Tibial nerve (tissue), 4 donors: Measurements from ENCODE around the gene RPL23. TPM values are rescaled to one million over a fixed set of nuclear protein-coding genes. Genes with fewer than 3 reads are reported as not detected.

Source experiments
- DNase-seq, 2 donors: peaks; one replicate each; pipeline ENCODE4 v3.0.0-alpha.2; 2019; ENCODE audit warnings: low spot score in 2 of 2
- H3K27ac ChIP-seq, 4 donors: fragments of 200-600 bp; sonication (generic) in 3 of 4; one replicate each; pipeline ENCODE4 v1.5.1; 2017 to 2019; ENCODE audit warnings: mild to moderate bottlenecking in 1 of 4
- H3K27me3 ChIP-seq, 2 donors: fragments of 200-600 bp; sonication (generic) in 1 of 2; one replicate each; pipeline versions ENCODE4 v1.5.1 to v1.6.0; 2017 to 2019
- H3K36me3 ChIP-seq, 3 donors: fragments of 200-600 bp; sonication (generic); one replicate each; pipeline ENCODE4 v1.5.1; 2018 to 2019
- H3K4me1 ChIP-seq, 4 donors: fragments of 200-600 bp; sonication (generic) in 3 of 4; one replicate each; pipeline ENCODE4 v1.5.1; 2017 to 2019
- H3K4me3 ChIP-seq, 4 donors: fragments of 200-600 bp; sonication (generic) in 3 of 4; one replicate each; pipeline ENCODE4 v1.5.1; 2017 to 2019; ENCODE audit warnings: mild to moderate bottlenecking in 1 of 4, moderate library complexity in 1 of 4
- H3K9me3 ChIP-seq, 4 donors: fragments of 200-600 bp; sonication (generic) in 3 of 4; one replicate each; pipeline ENCODE4 v1.5.1; 2017 to 2019
- CTCF ChIP-seq, 5 experiments: fragments of 200-600 bp in 3 of 5; fragments of 450-650 bp in 2 of 5; sonication (generic) in 3 of 5; IDR thresholded peaks; one replicate each; pipeline ENCODE4 v1.5.1; 2016 to 2019; ENCODE audit warnings: antibody characterized with exemption in 5 of 5, mild to moderate bottlenecking in 3 of 5, moderate library complexity in 2 of 5
- EP300 ChIP-seq, 2 donors: sonication (generic); formaldehyde crosslinking; IDR thresholded peaks; one replicate each; pipeline ENCODE4 v1.6.1; 2017; ENCODE audit warnings: antibody characterized with exemption in 2 of 2, mild to moderate bottlenecking in 1 of 2
- POLR2A ChIP-seq, 2 donors: fragments of 450-650 bp; IDR thresholded peaks; one replicate each; pipeline ENCODE4 v1.6.1; 2017; ENCODE audit warnings: antibody characterized with exemption in 2 of 2, mild to moderate bottlenecking in 2 of 2, moderate library complexity in 2 of 2
- WGBS, 2 donors: methylation state at CpG; one replicate each; pipeline ENCODE4 v1.1.5; 2018; 5-methylcytosine and 5-hydroxymethylcytosine counted together
- total RNA-seq, 4 donors: library from RNA; depleted of rRNA; stranded (reverse); fragments of >200 nt; gene quantifications; one replicate each; pipeline ENCODE4 v1.1.0, GENCODE V29; 2016

RPL23 gene
- total RNA-seq, 4 donors from 2014 or later = 1,112 to 1,642 (median 1,331) TPM

- Histone ChIP-seq H3K27me3 (no peaks in the 10 kb centered on the region), H3K9me3 (no peaks in the 10 kb centered on the region), H3K27ac (peak overlapping the region; percentile 89 to 97 (median 92)), H3K36me3 (no peaks in the 10 kb centered on the region), H3K4me1 (peaks cover 0 to 71% (median 48%) of the 10 kb centered on the region in 4 donors), H3K4me3 (peak overlapping the region; percentile 68 to 97 (median 93))
- TF ChIP-seq POLR2A (IDR thresholded peaks at IDR 0.05) (no peak), CTCF (IDR thresholded peaks at IDR 0.05) (peak in 1 of 5 experiments; percentile 12), EP300 (IDR thresholded peaks at IDR 0.05) (peak in 1 of 2 donors; percentile 76)
- 15% methylated on average over 11 of the region's 11 CpGs for WGBS, 2 donors
- peak; percentile 50 to 77 for DNase-seq
Observed at GRCh38 chr17:38871247-38872015, 17.9 kb upstream of the RPL23 start.

- Histone ChIP-seq H3K36me3 (no peaks in the 10 kb centered on the region), H3K9me3 (no peaks in the 10 kb centered on the region), H3K27me3 (no peaks in the 10 kb centered on the region), H3K27ac (peak overlapping the region; percentile 89 to 97 (median 92)), H3K4me1 (peaks cover 0 to 62% (median 43%) of the 10 kb centered on the region in 4 donors), H3K4me3 (peak overlapping the region; percentile 68 to 97 (median 93))
- TF ChIP-seq CTCF (IDR thresholded peaks at IDR 0.05) (no peak), POLR2A (IDR thresholded peaks at IDR 0.05) (no peak)
- WGBS, 2 donors = 1% methylated on average over 27 to 40 of the region's 56 CpGs
- peak; percentile 74 to 75 for DNase-seq
Observed at GRCh38 chr17:38870259-38871165, 17.0 kb upstream of the RPL23 start.

- 0 to 1% methylated on average over 16 to 47 of the region's 73 CpGs for WGBS, 2 donors
- peak within 1 kb of the TSS; percentile 68 to 97 (median 93) for H3K4me3 ChIP-seq
- TF ChIP-seq EP300 (IDR thresholded peaks at IDR 0.05) (peak; percentile 9 to 99), POLR2A (IDR thresholded peaks at IDR 0.05) (peak; percentile 96 to 97), CTCF (IDR thresholded peaks at IDR 0.05) (peak in 2 of 5 experiments; percentile 17 to 30)
- H3K27me3 ChIP-seq = no peaks in the 10 kb centered on the region
- peaks cover 0 to 54% (median 35%) of the 10 kb centered on the region in 4 donors for H3K4me1 ChIP-seq
- DNase-seq = peak; percentile 85
- no peaks in the 10 kb centered on the region for H3K36me3 ChIP-seq
- peak within 1 kb of the TSS; percentile 89 to 97 (median 92) for H3K27ac ChIP-seq
- H3K9me3 ChIP-seq = no peaks in the 10 kb centered on the region
Observed at GRCh38 chr17:38869526-38870258, 16.2 kb upstream of the RPL23 start, which contains the start of gene LASP1. LASP1 (plus strand) TSS chr17:38870058; CDS start chr17:38870190, 132 bp downstream.

- Histone ChIP-seq H3K27me3 (no peaks in the 10 kb centered on the region), H3K4me3 (peak overlapping the region; percentile 68 to 97 (median 93)), H3K36me3 (no peaks in the 10 kb centered on the region), H3K27ac (peak overlapping the region; percentile 89 to 97 (median 92)), H3K9me3 (no peaks in the 10 kb centered on the region), H3K4me1 (peaks cover 0 to 46% (median 28%) of the 10 kb centered on the region in 4 donors)
- DNase-seq = peak; percentile 93 to 96
- peak; percentile 24 to 77 for TF ChIP-seq EP300 (IDR thresholded peaks at IDR 0.05)
- TF ChIP-seq CTCF (IDR thresholded peaks at IDR 0.05) = peak in 2 of 5 experiments; percentile 13 to 41
- TF ChIP-seq POLR2A (IDR thresholded peaks at IDR 0.05) = peak in 1 of 2 donors; percentile 8
- 0 to 1% methylated on average over 26 of the region's 26 CpGs for WGBS, 2 donors
Observed at GRCh38 chr17:38868817-38869525, 15.4 kb upstream of the RPL23 start.
